Transverse colon (tissue), 4 donors: Measurements from ENCODE around the gene FAM110D. TPM values are rescaled to one million over a fixed set of nuclear protein-coding genes. Genes with fewer than 3 reads are reported as not detected.
A peak's percentile ranks its signal among the peaks of the same experiment; 100 is the strongest.

Source experiments
- DNase-seq: peaks from one replicate; pipeline ENCODE4 v3.0.0-alpha.2; 2019
- H3K27ac ChIP-seq, 4 donors: fragments of 200-600 bp; sonication (generic); 2 replicates each; pipeline ENCODE4 v1.5.1; 2016 to 2018; ENCODE audit warnings: inconsistent platforms in 4 of 4
- H3K27me3 ChIP-seq: fragments of 200-600 bp; sonication (generic); 2 replicates; pipeline ENCODE4 v1.5.1; 2017; ENCODE audit warnings: inconsistent platforms
- H3K36me3 ChIP-seq, 4 donors: fragments of 200-600 bp; sonication (generic); 2 replicates each; pipeline ENCODE4 v1.5.1; 2017 to 2019; ENCODE audit warnings: inconsistent platforms in 4 of 4
- H3K4me1 ChIP-seq, 4 donors: fragments of 200-600 bp; sonication (generic); 2 replicates each; pipeline ENCODE4 v1.5.1; 2017 to 2020; ENCODE audit warnings: inconsistent platforms in 4 of 4
- H3K4me3 ChIP-seq, 4 donors: fragments of 200-600 bp; sonication (generic); 1 replicate in 1 of 4; 2 replicates in 3 of 4; pipeline versions ENCODE4 v1.5.1 to v1.6.1; 2017 to 2019; ENCODE audit warnings: inconsistent platforms in 4 of 4
- H3K9me3 ChIP-seq, 2 donors: fragments of 200-600 bp; sonication (generic); 2 replicates each; pipeline ENCODE4 v1.5.1; 2017 to 2019; ENCODE audit warnings: inconsistent platforms in 2 of 2
- CTCF ChIP-seq, 5 experiments: fragments of 200-600 bp in 3 of 5; fragments of 450-650 bp in 2 of 5; sonication (generic) in 3 of 5; IDR thresholded peaks; 1 replicate in 2 of 5; 2 replicates in 3 of 5; pipeline ENCODE4 v1.5.1; 2016 to 2017; ENCODE audit warnings: antibody characterized with exemption in 5 of 5, inconsistent platforms in 3 of 5, mild to moderate bottlenecking in 2 of 5, moderate library complexity in 1 of 5
- EP300 ChIP-seq: sonication (generic); formaldehyde crosslinking; IDR thresholded peaks from one replicate; pipeline ENCODE4 v1.6.1; 2017; ENCODE audit warnings: antibody characterized with exemption, low read depth
- POLR2A ChIP-seq: fragments of 450-650 bp; IDR thresholded peaks from one replicate; pipeline ENCODE4 v1.6.1; 2016; ENCODE audit warnings: antibody characterized with exemption, mild to moderate bottlenecking, moderate library complexity
- POLR2AphosphoS5 ChIP-seq, 3 donors: sonication (generic); formaldehyde crosslinking; IDR thresholded peaks; one replicate each; pipeline ENCODE4 v1.6.1; 2016; ENCODE audit warnings: antibody characterized with exemption in 3 of 3
- WGBS, 2 donors: methylation state at CpG; one replicate each; pipeline ENCODE4 v1.1.5; 2018; ENCODE audit warnings: low coverage in 1 of 2; 5-methylcytosine and 5-hydroxymethylcytosine counted together
- in situ Hi-C, 4 donors: fragments of 200-750 bp; cut with MboI; loops; one replicate each; pipeline versions ENCODE4 v1.15.0 to v1.15.1; 2017; ENCODE audit warnings: low sequenced_read_pairs in 3 of 4, low pct_ligation_motif_present in 1 of 4, low pct_unique_long_range_greater_than_20kb in 1 of 4
- intact Hi-C: fragments of 100-400 bp; cut with DNase I; formaldehyde crosslinking; loops from one replicate; pipeline ENCODE4 v1.15.1; 2023; ENCODE audit warnings: low total_unique reads
- total RNA-seq, 4 donors: library from RNA; depleted of rRNA; stranded (reverse); fragments of >200 nt; gene quantifications; one replicate each; pipeline ENCODE4 v1.1.0, GENCODE V29; 2016

Gene FAM110D
- total RNA-seq, 4 donors from 2014 or later = 0.82 to 9.4 (median 2.9) TPM

GRCh38 chr1:26163684-26164035 lies 4.8 kb downstream of the FAM110D start:
- Histone ChIP-seq H3K27ac (no peak overlapping the region), H3K9me3 (no peaks in the 10 kb centered on the region), H3K4me1 (peaks cover 10 to 24% (median 19%) of the 10 kb centered on the region in 4 donors), H3K4me3 (peak overlapping the region in 3 of 4 donors; percentile 29 to 43 (median 38)), H3K27me3 (peaks cover 29% of the 10 kb centered on the region), H3K36me3 (no peaks in the 10 kb centered on the region)
- no peak for TF ChIP-seq EP300
- in situ Hi-C loops (loop anchor here in 2 of 4 donors (25.0 kb wide), 1 partner anchor 126 kb away; the partner anchor contains the start of gene SLC30A2 (in 2 of the 2)), intact Hi-C loops (loop anchor here (1.0 kb wide), 1 partner anchor 59 kb away; no protein-coding TSS in a partner anchor)
- WGBS, 2 donors = 0 to 40% methylated on average over 1 to 9 of the region's 9 CpGs
- no peak for DNase-seq

GRCh38 chr1:26164036-26164860 lies 5.4 kb downstream of the FAM110D start:
- H3K4me3 ChIP-seq = peak overlapping the region; percentile 18 to 43 (median 34)
- intact Hi-C loops (loop anchor here (1.0 kb wide), 1 partner anchor 60 kb away; no protein-coding TSS in a partner anchor), in situ Hi-C loops (loop anchor here in 2 of 4 donors (25.0 kb wide), 1 partner anchor 127 kb away; the partner anchor contains the start of gene SLC30A2 (in 2 of the 2))
- DNase-seq = peak; percentile 28
- TF ChIP-seq POLR2AphosphoS5 (IDR thresholded peaks at IDR 0.05) = no peak
- no peak for TF ChIP-seq POLR2A
- TF ChIP-seq CTCF (IDR thresholded peaks at IDR 0.05) = peak in 4 of 5 experiments; percentile 22 to 70 (median 62)
- TF ChIP-seq EP300 = no peak
- H3K27ac ChIP-seq = peak overlapping the region; percentile 10 to 48 (median 34)
- WGBS, 2 donors = 14 to 47% methylated on average over 7 to 43 of the region's 72 CpGs
- peaks cover 29% of the 10 kb centered on the region for H3K27me3 ChIP-seq
- H3K9me3 ChIP-seq = no peaks in the 10 kb centered on the region
- peaks cover 10 to 26% (median 19%) of the 10 kb centered on the region in 4 donors for H3K4me1 ChIP-seq
- no peaks in the 10 kb centered on the region for H3K36me3 ChIP-seq

- Histone ChIP-seq H3K27me3 (peaks cover 29% of the 10 kb centered on the region), H3K27ac (peak overlapping the region in 2 of 4 donors; percentile 32 to 48), H3K4me3 (peak overlapping the region in 1 of 4 donors; percentile 43), H3K4me1 (peaks cover 10 to 29% (median 23%) of the 10 kb centered on the region in 4 donors), H3K36me3 (no peaks in the 10 kb centered on the region), H3K9me3 (no peaks in the 10 kb centered on the region)
- no peak for DNase-seq
- intact Hi-C loops (loop anchor here (1.0 kb wide), 1 partner anchor 61 kb away; no protein-coding TSS in a partner anchor), in situ Hi-C loops (loop anchor here in 2 of 4 donors (25.0 kb wide), 1 partner anchor 128 kb away; the partner anchor contains the start of gene SLC30A2 (in 2 of the 2))
- TF ChIP-seq EP300 = no peak
- no peak for TF ChIP-seq POLR2A
- TF ChIP-seq CTCF (IDR thresholded peaks at IDR 0.05) = no peak
- TF ChIP-seq POLR2AphosphoS5 (IDR thresholded peaks at IDR 0.05) = no peak
- 53 to 69% methylated on average over 10 to 19 of the region's 19 CpGs for WGBS, 2 donors
Measured at GRCh38 chr1:26164861-26165842, 6.3 kb downstream of the FAM110D start.

- Histone ChIP-seq H3K9me3 (no peaks in the 10 kb centered on the region), H3K36me3 (no peaks in the 10 kb centered on the region), H3K4me3 (no peak overlapping the region), H3K27me3 (peaks cover 16% of the 10 kb centered on the region), H3K27ac (no peak overlapping the region), H3K4me1 (peaks cover 13 to 31% (median 25%) of the 10 kb centered on the region in 4 donors)
- TF ChIP-seq POLR2A = no peak
- no peak for TF ChIP-seq EP300
- no peak for TF ChIP-seq POLR2AphosphoS5 (IDR thresholded peaks at IDR 0.05)
- TF ChIP-seq CTCF (IDR thresholded peaks at IDR 0.05) = no peak
- 75 to 79% methylated on average over 3 to 4 of the region's 4 CpGs for WGBS, 2 donors
- in situ Hi-C loops = loop anchor here in 2 of 4 donors (25.0 kb wide), 1 partner anchor 129 kb away; the partner anchor contains the start of gene SLC30A2 (in 2 of the 2)
- intact Hi-C loops = no loop called here
- no peak for DNase-seq
Measured at GRCh38 chr1:26166719-26167281, 7.9 kb downstream of the FAM110D start.
